ENCODE measurements around the gene MGST3. TPM values are rescaled to one million over a fixed set of nuclear protein-coding genes. Genes with fewer than 3 reads are reported as not detected.

The MGST3 gene
- total RNA-seq, 4 donors from 2014 or later: 47.0 to 513 (median 407) TPM

- Histone ChIP-seq H3K27ac (no peak overlapping the region), H3K27me3 (no peaks in the 10 kb centered on the region), H3K9me3 (no peaks in the 10 kb centered on the region), H3K4me1 (peaks cover 0 to 33% (median 1%) of the 10 kb centered on the region in 4 donors), H3K36me3 (peaks cover 0 to 6% (median 0%) of the 10 kb centered on the region in 3 donors), H3K4me3 (no peak overlapping the region)
- no peak for TF ChIP-seq POLR2A (IDR thresholded peaks at IDR 0.05)
- no peak for TF ChIP-seq CTCF (IDR thresholded peaks at IDR 0.05)
- no peak for DNase-seq
Measured at GRCh38 chr1:165641231-165641987, 10.4 kb downstream of the MGST3 start.

GRCh38 chr1:165644064-165644735 lies 13.2 kb downstream of the MGST3 start:
- peaks cover 0 to under 1% (median 0%) of the 10 kb centered on the region in 3 donors for H3K36me3 ChIP-seq
- TF ChIP-seq POLR2A (IDR thresholded peaks at IDR 0.05): no peak
- no peak for TF ChIP-seq CTCF (IDR thresholded peaks at IDR 0.05)
- H3K4me1 ChIP-seq: peaks cover 0 to 30% (median 5%) of the 10 kb centered on the region in 4 donors
- DNase-seq: peak in 1 of 3 donors; percentile 59
- H3K27me3 ChIP-seq: no peaks in the 10 kb centered on the region
- no peaks in the 10 kb centered on the region for H3K9me3 ChIP-seq
- H3K27ac ChIP-seq: peak overlapping the region in 2 of 4 donors; percentile 40 to 79
- H3K4me3 ChIP-seq: no peak overlapping the region

GRCh38 chr1:165645654-165646366 lies 14.8 kb downstream of the MGST3 start:
- peak in 2 of 3 donors; percentile 86 to 92 for DNase-seq
- H3K27ac ChIP-seq: peak overlapping the region in 3 of 4 donors; percentile 62 to 89 (median 79)
- no peaks in the 10 kb centered on the region for H3K9me3 ChIP-seq
- H3K27me3 ChIP-seq: no peaks in the 10 kb centered on the region
- H3K36me3 ChIP-seq: peaks cover 0 to 12% (median 0%) of the 10 kb centered on the region in 3 donors
- peak overlapping the region in 1 of 4 donors; percentile 20 for H3K4me3 ChIP-seq
- peaks cover 0 to 30% (median 5%) of the 10 kb centered on the region in 4 donors for H3K4me1 ChIP-seq
- TF ChIP-seq POLR2A (IDR thresholded peaks at IDR 0.05) (peak; percentile 50 to 73), CTCF (IDR thresholded peaks at IDR 0.05) (peak in 1 of 6 experiments; percentile 5)

- Histone ChIP-seq H3K4me1 (peaks cover 0 to 30% (median 5%) of the 10 kb centered on the region in 4 donors), H3K27me3 (no peaks in the 10 kb centered on the region), H3K27ac (peak overlapping the region in 3 of 4 donors; percentile 62 to 89 (median 79)), H3K36me3 (peaks cover 0 to 27% (median 0%) of the 10 kb centered on the region in 3 donors), H3K4me3 (no peak overlapping the region), H3K9me3 (no peaks in the 10 kb centered on the region)
- peak in 1 of 3 donors; percentile 52 for DNase-seq
- TF ChIP-seq POLR2A (IDR thresholded peaks at IDR 0.05): peak in 1 of 2 donors; percentile 39
- no peak for TF ChIP-seq CTCF (IDR thresholded peaks at IDR 0.05)
Measured at GRCh38 chr1:165647517-165647916, 16.5 kb downstream of the MGST3 start.

- H3K27ac ChIP-seq: peak overlapping the region in 3 of 4 donors; percentile 28 to 89 (median 79)
- peaks cover 0 to 30% (median 5%) of the 10 kb centered on the region in 4 donors for H3K4me1 ChIP-seq
- TF ChIP-seq POLR2A (IDR thresholded peaks at IDR 0.05) (no peak), CTCF (IDR thresholded peaks at IDR 0.05) (no peak)
Measured at GRCh38 chr1:165647970-165648369, 16.9 kb downstream of the MGST3 start.

More at GRCh38 chr1:165647970-165648369, 16.9 kb downstream of the MGST3 start:
- Histone ChIP-seq H3K27me3 (no peaks in the 10 kb centered on the region), H3K9me3 (no peaks in the 10 kb centered on the region), H3K4me3 (no peak overlapping the region), H3K36me3 (peaks cover 0 to 30% (median 0%) of the 10 kb centered on the region in 3 donors)
- no peak for DNase-seq

Measured in Peyer's patch (tissue), 4 donors.